HG03469 (cell line): ENCODE results near the gene EOLA1.
"Not testable (repeated sequence)": the region's sequence is repeated elsewhere in the genome, so short reads cannot be mapped to it uniquely, and the experiment has no call there.

Experiments used
- ATAC-seq: cut with Tn5 transposase; IDR thresholded peaks from one replicate; pipeline ENCODE4 v1.9.1; 2021; ENCODE audit warnings: mild to moderate bottlenecking, moderate library complexity, moderate number of reproducible peaks; ENCODE audit not compliant: unreplicated experiment

EOLA1 gene

GRCh38 chrX:149595214-149595613 is 54.4 kb downstream of the EOLA1 start, which contains the start of gene HSFX2:
Gene HSFX2, minus strand, starts transcription at chrX:149595314. Its CDS starts 614 bp downstream, at chrX:149594700.
- ATAC-seq: not testable (repeated sequence)

GRCh38 chrX:149595943-149596342 is 55.1 kb downstream of the EOLA1 start:
- not testable (repeated sequence) for ATAC-seq
